HG03571 (cell line): Measurements from ENCODE around the gene BBS7.

Experiments
- ATAC-seq: cut with Tn5 transposase; IDR thresholded peaks from one replicate; pipeline ENCODE4 v1.9.1; 2021; ENCODE audit not compliant: unreplicated experiment

BBS7 gene

GRCh38 chr4:121829511-121829910 lies 40.8 kb downstream of the BBS7 start:
- no peak for ATAC-seq

- no peak for ATAC-seq
Measured at GRCh38 chr4:121827853-121828252, 42.4 kb downstream of the BBS7 start.

- no peak for ATAC-seq
Measured at GRCh38 chr4:121824950-121825349, 45.3 kb downstream of the BBS7 start.

- ATAC-seq, result peak; percentile 1
Measured at GRCh38 chr4:121824171-121824527, 46.1 kb downstream of the BBS7 start.

GRCh38 chr4:121823505-121824170 lies 46.6 kb downstream of the BBS7 start, which contains the start of gene CCNA2:
TSS of gene CCNA2 (minus strand) at chr4:121823883. CDS start at chr4:121823628, 255 bp downstream.
- peak; percentile 94 for ATAC-seq

- ATAC-seq, result peak; percentile 40
Measured at GRCh38 chr4:121822796-121823504, 47.3 kb downstream of the BBS7 start.

- no peak for ATAC-seq
Measured at GRCh38 chr4:121822047-121822446, 48.2 kb downstream of the BBS7 start.

GRCh38 chr4:121819216-121819965 lies 50.9 kb downstream of the BBS7 start:
- ATAC-seq, result no peak

- no peak for ATAC-seq
Measured at GRCh38 chr4:121818215-121818614, 52.1 kb downstream of the BBS7 start.

GRCh38 chr4:121817701-121818100 lies 52.6 kb downstream of the BBS7 start:
- ATAC-seq, result no peak

GRCh38 chr4:121817006-121817405 lies 53.3 kb downstream of the BBS7 start:
- no peak for ATAC-seq

- no peak for ATAC-seq
Measured at GRCh38 chr4:121814756-121815155, 55.5 kb downstream of the BBS7 start.

- no peak for ATAC-seq
Measured at GRCh38 chr4:121811122-121811521, 59.2 kb downstream of the BBS7 start.

GRCh38 chr4:121806411-121806810 lies 63.9 kb downstream of the BBS7 start:
- no peak for ATAC-seq

- no peak for ATAC-seq
Measured at GRCh38 chr4:121801715-121802075, 68.6 kb downstream of the BBS7 start.

- peak; percentile 85 for ATAC-seq
Measured at GRCh38 chr4:121800961-121801714, 69.1 kb downstream of the BBS7 start, which contains the start of gene EXOSC9. TSS of gene EXOSC9 (plus strand) at chr4:121801323. CDS start at chr4:121801425, 102 bp downstream.

GRCh38 chr4:121800638-121800960 lies 69.7 kb downstream of the BBS7 start:
- peak; percentile 24 for ATAC-seq

- no peak for ATAC-seq
Measured at GRCh38 chr4:121799867-121800501, 70.3 kb downstream of the BBS7 start.

GRCh38 chr4:121799208-121799823 lies 71.0 kb downstream of the BBS7 start:
- ATAC-seq, result no peak

- no peak for ATAC-seq
Measured at GRCh38 chr4:121796283-121796682, 74.0 kb downstream of the BBS7 start.
